AG08395 (cell line): ENCODE data around the gene ETV4.
"Not testable (repeated sequence)": the region's sequence is repeated elsewhere in the genome, so short reads cannot be mapped to it uniquely, and the experiment has no call there.

Source experiments
- DNase-seq: peaks from one replicate; pipeline ENCODE4 v3.0.0; 2012; ENCODE audit warnings: mixed read lengths, low spot score

The ETV4 gene

DNA sequence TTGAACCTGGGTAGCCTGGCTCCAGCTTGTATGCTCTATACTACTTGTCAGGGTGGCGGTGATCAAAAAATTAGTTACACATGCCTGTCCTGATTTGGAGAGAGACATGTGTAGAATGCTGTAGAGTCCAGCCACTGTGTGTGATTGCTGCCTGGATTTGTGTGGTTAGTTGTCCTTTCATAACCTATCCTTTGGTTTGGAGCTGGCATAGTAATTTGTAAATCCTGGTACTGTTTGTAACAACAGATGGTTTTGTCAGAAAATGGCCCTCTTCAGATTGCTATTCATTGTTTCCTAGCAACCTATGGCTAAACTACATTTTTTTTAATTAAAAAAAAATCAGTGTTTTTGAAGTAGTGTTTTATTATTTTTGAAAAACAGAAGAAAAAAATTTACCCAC lies 30.5 kb downstream of the ETV4 start:
- peak; percentile 9 for DNase-seq

DNA sequence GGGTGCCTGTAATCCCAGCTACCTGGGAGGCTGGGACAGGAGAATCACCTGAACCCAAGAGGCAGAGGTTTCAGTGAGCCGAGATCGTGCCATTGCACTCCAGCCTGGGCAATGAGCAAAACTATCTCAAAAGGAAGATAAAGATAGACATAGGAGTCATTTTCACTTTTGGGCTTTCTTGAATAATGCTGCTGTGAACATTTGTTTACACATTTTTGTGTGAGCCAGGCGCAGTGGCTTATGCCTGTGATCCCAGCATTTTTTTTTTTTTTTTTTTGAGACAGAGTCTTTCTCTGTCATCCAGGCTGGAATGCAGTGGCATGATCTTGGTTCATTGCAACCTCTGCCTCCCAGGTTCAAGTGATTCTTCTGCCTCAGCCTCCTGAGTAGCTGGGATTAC lies 34.9 kb downstream of the ETV4 start:
- not testable (repeated sequence) for DNase-seq

DNA sequence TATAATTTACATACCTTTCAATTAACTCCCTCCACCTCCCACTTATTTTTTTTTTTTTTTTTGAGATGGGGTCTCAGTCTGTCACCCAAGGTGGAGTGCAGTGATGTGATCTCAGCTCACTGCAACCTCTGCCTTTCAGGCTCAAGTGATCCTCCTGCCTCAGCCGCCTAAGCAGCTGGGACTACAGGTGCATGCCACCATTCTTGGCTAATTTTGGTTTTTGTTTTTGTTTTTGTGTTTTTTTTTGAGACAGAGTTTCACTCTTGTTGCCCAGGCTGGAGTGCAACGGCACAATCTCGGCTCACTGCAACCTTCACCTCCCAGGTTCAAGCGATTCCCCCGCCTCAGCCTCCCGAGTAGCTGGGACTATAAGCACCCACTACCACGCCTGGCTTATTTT lies 36.7 kb downstream of the ETV4 start:
- not testable (repeated sequence) for DNase-seq

DNA sequence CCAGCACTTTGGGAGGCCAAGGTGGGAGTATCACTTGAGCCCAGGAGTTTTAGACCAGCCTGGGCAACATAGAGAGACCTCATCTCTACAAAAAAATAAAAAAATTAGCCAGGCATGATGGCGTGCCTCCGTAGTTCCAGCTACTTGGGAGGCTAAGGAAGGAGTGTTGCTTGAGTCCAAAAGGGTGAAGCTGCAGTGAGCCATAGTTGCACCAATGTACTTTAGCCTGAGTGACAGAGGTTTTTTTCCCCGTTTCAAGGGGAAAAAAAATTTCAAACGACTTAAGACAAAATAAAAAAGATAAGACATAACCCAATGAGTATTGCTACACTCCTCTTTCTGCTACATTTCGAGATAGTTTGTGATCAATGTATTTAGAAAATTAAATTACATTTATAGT lies 55.5 kb downstream of the ETV4 start:
- no peak for DNase-seq

DNA sequence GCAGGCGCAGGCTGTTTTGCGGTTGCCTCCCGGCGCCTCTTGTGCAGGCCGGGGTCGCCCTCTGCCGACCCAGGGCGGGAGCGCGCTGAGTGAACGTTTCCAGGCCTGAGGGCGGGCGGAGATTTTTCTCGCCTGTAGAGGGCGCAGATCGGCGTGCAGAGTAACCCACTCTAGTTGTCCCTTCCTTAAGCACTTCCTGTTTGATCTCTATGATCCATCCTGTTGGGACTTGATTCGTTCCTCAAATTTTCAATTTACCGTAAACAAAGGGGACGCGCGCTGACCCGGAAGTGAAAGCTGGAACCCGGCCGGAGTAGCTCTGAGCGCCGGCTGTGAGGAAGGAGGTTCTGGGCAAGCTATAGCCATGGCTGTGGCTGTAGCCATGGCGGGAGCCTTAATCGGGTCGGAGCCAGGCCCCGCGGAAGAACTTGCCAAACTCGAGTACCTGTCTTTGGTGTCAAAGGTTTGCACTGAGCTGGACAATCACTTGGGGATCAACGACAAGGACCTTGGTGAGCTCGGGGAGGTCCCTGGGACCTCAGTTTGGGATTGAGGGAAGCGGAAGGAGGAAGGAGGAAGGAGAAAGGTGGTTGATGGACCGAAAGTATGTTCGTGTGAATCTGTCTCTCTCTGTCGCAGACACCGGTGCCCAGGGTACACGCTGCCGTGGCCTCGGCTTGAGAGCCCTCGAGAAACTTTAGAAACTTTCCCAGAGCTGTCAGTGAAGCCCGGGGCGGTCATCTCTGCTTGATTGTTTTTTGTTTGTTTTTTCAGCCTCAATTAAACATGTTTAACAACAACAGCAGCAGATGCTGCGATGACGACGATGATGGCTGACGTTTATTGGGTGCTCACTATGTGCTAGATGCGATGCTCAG lies 62.2 kb downstream of the ETV4 start, which contains the start of gene DHX8:
TSS of gene DHX8 (plus strand) at position 302 of the 878 bp plus-strand sequence. CDS start at position 365, 63 bp downstream.
- DNase-seq, result peak; percentile 96

DNA sequence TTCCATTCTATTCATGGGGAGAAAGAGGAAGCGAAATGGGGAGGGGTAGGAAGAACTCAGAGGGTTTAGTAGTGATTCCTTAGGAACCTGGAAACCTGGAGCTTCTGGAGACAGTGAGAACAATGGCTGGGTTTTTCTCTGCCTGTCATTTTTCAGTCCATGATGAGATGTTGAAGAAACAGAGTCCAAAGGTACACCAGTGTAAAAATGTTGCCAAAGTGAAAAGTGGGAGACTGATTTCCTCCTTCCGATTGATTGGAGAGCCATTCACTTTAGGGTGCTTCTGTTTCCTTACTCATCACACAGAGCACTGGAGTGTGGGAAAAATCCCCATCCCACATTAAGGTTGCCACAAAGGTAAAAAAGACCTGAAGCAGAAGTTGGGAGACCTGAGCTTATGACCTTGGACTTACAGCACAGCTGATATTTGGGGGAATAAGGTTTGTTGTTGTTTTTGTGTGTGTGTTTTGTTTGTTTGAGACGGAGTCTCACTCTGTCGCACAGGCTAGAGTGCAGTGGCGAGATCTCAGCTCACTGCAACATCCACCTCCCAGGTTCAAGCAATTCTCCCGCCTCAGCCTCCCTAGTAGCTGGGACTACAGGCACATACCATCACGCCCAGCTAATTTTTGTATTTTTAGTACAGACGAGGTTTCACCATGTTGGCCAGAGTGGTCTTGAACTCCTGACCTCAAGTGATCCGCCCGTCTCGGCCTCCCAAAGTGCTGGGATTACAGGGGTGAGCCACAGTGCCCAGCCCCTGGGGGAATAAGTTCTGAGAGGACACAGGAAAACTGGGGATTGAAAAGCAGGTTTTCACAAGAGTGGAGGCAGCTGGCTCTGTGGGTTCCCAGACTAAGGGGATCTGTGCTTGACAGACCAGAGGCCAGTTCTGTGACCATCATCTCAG lies 63.8 kb downstream of the ETV4 start:
- no peak for DNase-seq

DNA sequence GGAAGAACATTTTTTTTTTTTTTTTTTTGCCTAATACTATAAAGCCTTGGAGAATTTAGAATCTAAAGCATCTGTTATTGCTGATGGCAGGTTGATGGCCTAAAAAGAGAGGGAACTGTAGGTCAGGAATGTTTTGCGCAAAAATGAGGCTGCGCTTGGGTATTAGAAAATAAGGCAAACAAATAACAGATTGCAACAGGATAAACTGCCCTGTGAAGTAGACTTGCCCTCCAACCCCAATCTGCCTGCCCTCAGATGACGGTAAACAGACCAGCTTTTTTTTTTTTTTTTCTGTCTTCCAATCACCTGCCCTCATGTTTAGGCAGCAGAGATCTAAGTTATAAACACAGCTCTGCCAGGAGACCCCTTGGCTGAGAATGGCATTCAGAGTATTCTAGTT lies 66.2 kb downstream of the ETV4 start:
- DNase-seq, result no peak
